ENCODE results near the gene FYCO1.

Gene FYCO1

DNA sequence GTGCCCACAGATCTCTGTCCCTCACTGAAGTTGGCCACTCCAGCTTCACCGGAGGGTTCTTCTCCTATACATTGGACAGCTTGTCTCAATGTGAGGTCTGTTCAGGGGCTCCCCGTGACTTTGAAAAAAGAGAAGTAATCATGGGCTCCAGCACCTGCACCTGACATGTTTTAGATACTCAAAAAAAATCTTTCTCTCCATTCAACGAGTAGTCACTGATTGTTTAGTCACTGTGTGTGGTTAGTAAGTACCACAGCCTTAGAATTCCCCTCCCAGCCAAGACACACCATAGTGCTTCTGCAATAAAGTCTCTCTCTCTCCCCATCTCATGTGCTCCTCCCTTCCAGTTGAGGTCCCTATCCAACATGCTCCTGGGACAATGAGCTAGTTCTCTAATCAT is 90.7 kb downstream of the FYCO1 start:
- peaks cover 100% of the 10 kb centered on the region for H3K36me3 ChIP-seq (ENCODE audit: insufficient read depth, low read length)
- H3K4me1 ChIP-seq (ENCODE audit: insufficient read depth, low read length), result peaks cover 98% of the 10 kb centered on the region
- no peak overlapping the region for H2AFZ ChIP-seq (ENCODE audit: low read depth, low read length)
- H3K27me3 ChIP-seq (ENCODE audit: insufficient read depth, low read length, poor library complexity), result no peaks in the 10 kb centered on the region
- peaks cover 97% of the 10 kb centered on the region for H4K20me1 ChIP-seq (ENCODE audit: insufficient read depth, low read length)
- peak overlapping the region; percentile 99 for H3K27ac ChIP-seq (ENCODE audit: low read length)
- no peaks in the 10 kb centered on the region for H3K9me3 ChIP-seq (ENCODE audit: insufficient read depth, low read length, severe bottlenecking)
- peaks cover 100% of the 10 kb centered on the region for H3K79me2 ChIP-seq (ENCODE audit: insufficient read depth, low read length)
- H3K4me3 ChIP-seq (ENCODE audit: low read depth in 1 of 2, low read length in 2 of 2), result no peak overlapping the region
- peak overlapping the region; percentile 32 for H3K4me2 ChIP-seq (ENCODE audit: insufficient read depth, low read length)
- DNase-seq (no peak), ATAC-seq (ENCODE audit: insufficient read depth, low read depth) (no peak)
- no peak overlapping the region for H3K9ac ChIP-seq (ENCODE audit: low read depth, low read length)
- TF ChIP-seq, protein P1, sequence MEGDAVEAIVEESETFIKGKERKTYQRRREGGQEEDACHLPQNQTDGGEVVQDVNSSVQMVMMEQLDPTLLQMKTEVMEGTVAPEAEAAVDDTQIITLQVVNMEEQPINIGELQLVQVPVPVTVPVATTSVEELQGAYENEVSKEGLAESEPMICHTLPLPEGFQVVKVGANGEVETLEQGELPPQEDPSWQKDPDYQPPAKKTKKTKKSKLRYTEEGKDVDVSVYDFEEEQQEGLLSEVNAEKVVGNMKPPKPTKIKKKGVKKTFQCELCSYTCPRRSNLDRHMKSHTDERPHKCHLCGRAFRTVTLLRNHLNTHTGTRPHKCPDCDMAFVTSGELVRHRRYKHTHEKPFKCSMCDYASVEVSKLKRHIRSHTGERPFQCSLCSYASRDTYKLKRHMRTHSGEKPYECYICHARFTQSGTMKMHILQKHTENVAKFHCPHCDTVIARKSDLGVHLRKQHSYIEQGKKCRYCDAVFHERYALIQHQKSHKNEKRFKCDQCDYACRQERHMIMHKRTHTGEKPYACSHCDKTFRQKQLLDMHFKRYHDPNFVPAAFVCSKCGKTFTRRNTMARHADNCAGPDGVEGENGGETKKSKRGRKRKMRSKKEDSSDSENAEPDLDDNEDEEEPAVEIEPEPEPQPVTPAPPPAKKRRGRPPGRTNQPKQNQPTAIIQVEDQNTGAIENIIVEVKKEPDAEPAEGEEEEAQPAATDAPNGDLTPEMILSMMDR (IDR thresholded peaks at IDR 0.05; ENCODE audit: borderline replicate concordance, extremely low read depth, low read length, poor library complexity, severe bottlenecking), result no peak
- TF ChIP-seq EZH2 (IDR thresholded peaks at IDR 0.05; ENCODE audit: borderline replicate concordance, low read depth, low read length, severe bottlenecking), result no peak

DNA sequence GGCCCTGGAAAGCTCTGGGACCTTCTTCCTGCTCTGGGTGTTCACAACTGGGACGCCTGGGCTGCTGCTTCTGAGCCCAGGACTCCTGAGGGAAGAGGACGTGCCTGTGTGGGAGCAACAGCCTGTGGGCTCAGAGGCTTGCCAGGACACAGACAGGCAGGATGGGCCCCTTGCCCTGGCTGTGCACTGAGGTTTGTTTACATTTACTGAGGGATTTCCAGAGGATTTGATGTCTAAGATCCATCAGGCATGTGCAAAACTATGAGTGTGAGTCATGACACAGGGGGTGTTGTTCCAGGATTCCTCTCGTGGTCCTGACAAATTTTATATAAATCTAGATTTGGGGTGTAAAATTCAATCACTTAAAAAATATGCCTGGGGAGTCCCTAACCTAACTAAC is 98.7 kb downstream of the FYCO1 start:
- no peak for TF ChIP-seq EZH2 (IDR thresholded peaks at IDR 0.05; ENCODE audit: borderline replicate concordance, low read depth, low read length, severe bottlenecking)
- TF ChIP-seq, protein P1 (IDR thresholded peaks at IDR 0.05; ENCODE audit: borderline replicate concordance, extremely low read depth, low read length, poor library complexity, severe bottlenecking), result no peak
- H3K4me1 ChIP-seq (ENCODE audit: insufficient read depth, low read length), result peaks cover 95% of the 10 kb centered on the region

DNA sequence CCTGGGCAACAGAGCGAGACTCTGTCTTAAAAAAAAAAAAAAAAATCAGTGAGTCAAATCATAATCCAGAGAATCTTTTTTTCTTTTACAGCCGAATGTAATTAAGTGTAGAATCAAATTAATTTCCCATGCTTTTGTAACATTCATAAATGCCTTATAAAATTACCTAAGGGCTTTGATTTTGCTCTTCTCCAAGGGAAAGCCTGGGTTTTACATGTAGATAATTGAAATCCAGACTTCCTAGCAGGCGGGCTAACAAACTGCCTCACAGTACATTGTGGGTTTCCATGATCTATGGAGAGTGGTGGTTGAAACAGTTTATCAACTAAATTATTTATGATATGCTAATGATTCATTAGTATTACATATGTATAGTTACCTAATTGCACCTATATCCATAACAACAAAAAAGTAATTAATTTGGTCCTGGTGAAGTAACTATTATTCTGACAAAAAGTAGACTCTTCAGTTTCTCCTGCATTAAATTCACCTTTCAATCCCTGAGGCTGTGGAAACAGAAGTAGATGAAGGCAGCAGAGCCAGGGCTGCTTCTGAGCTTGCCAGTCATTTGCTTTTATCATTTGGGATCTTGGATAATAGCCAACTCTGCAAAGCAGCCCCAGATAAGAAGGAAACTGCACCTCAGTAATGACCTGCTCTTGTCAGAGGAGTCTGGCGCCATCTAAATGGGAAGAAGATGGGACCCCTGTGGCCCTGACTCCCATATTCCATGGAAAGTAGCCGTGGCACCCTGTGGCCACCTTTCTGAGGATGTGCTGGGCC is 99.7 kb downstream of the FYCO1 start:
- DNase-seq, result no peak
- peaks cover 97% of the 10 kb centered on the region for H3K36me3 ChIP-seq (ENCODE audit: insufficient read depth, low read length)
- H2AFZ ChIP-seq (ENCODE audit: low read depth, low read length), result no peak overlapping the region
- H3K9ac ChIP-seq (ENCODE audit: low read depth, low read length), result no peak overlapping the region
- TF ChIP-seq EZH2 (IDR thresholded peaks at IDR 0.05; ENCODE audit: borderline replicate concordance, low read depth, low read length, severe bottlenecking), result no peak
- TF ChIP-seq, protein P1 (IDR thresholded peaks at IDR 0.05; ENCODE audit: borderline replicate concordance, extremely low read depth, low read length, poor library complexity, severe bottlenecking), result no peak
- no peaks in the 10 kb centered on the region for H3K27me3 ChIP-seq (ENCODE audit: insufficient read depth, low read length, poor library complexity)
- H4K20me1 ChIP-seq (ENCODE audit: insufficient read depth, low read length), result peaks cover 92% of the 10 kb centered on the region
- H3K27ac ChIP-seq (ENCODE audit: low read length), result peak overlapping the region; percentile 68
- peak overlapping the region; percentile 25; the same call in 1 of the 2 replicates for H3K4me2 ChIP-seq (ENCODE audit: insufficient read depth, low read length)
- ATAC-seq (ENCODE audit: insufficient read depth, low read depth), result no peak
- H3K9me3 ChIP-seq (ENCODE audit: insufficient read depth, low read length, severe bottlenecking), result no peaks in the 10 kb centered on the region
- no peak overlapping the region for H3K4me3 ChIP-seq (ENCODE audit: low read depth in 1 of 2, low read length in 2 of 2)
- peaks cover 100% of the 10 kb centered on the region for H3K79me2 ChIP-seq (ENCODE audit: insufficient read depth, low read length)
- H3K4me1 ChIP-seq (ENCODE audit: insufficient read depth, low read length), result peaks cover 95% of the 10 kb centered on the region

More for the DNA sequence above, 98.7 kb downstream of the FYCO1 start:
- Histone ChIP-seq H3K27ac (ENCODE audit: low read length) (peak overlapping the region; percentile 68), H3K9me3 (ENCODE audit: insufficient read depth, low read length, severe bottlenecking) (no peaks in the 10 kb centered on the region), H3K4me3 (ENCODE audit: low read depth in 1 of 2, low read length in 2 of 2) (no peak overlapping the region), H4K20me1 (ENCODE audit: insufficient read depth, low read length) (peaks cover 94% of the 10 kb centered on the region), H3K4me2 (ENCODE audit: insufficient read depth, low read length) (no peak overlapping the region), H2AFZ (ENCODE audit: low read depth, low read length) (no peak overlapping the region), H3K9ac (ENCODE audit: low read depth, low read length) (no peak overlapping the region; the same call in 1 of the 2 replicates), H3K36me3 (ENCODE audit: insufficient read depth, low read length) (peaks cover 98% of the 10 kb centered on the region), H3K27me3 (ENCODE audit: insufficient read depth, low read length, poor library complexity) (no peaks in the 10 kb centered on the region), H3K79me2 (ENCODE audit: insufficient read depth, low read length) (peaks cover 100% of the 10 kb centered on the region)
- ATAC-seq (ENCODE audit: insufficient read depth, low read depth), result no peak
- no peak for DNase-seq

Measured in DND-41 (cell line).